DMS79 treated with DMSO at 0.1 percent for 48 hours (cell line): ENCODE measurements around the gene BABAM1.

ENCODE experiments used
- DNase-seq: peaks from one replicate; lab custom pipeline; 2025; lab: John Stamatoyannopoulos, UW

BABAM1 gene

DNA sequence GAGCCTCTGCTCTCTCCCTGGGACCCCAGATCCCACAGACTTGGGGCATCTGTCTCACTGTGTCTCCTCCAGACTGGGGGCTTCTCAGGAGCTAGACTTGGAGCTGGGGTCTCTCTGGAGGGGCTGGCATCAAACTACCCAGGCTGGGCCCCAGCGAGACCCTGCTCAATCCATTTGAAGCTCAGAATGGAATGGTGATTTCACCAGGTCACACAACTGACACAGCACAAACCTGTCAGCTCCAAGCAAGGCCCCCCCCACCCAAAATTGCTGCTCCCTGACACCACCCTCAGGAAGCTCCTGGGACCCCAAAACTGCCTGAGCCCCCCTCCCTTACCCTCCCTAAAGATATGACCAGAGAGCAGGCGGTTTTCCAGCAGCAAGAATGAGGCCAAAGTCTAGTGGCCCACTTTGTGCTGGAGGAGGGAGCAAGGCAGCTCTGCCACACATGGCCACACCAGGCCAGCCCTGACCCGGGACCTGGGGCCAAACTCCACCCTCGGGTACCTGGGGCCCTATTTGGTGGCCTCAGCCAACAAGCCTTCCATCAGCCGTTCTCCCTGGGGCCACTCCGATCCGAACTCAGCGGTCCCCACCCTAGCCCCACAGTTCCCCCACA is 23.9 kb upstream of the BABAM1 start:
- DNase-seq: no peak

DNA sequence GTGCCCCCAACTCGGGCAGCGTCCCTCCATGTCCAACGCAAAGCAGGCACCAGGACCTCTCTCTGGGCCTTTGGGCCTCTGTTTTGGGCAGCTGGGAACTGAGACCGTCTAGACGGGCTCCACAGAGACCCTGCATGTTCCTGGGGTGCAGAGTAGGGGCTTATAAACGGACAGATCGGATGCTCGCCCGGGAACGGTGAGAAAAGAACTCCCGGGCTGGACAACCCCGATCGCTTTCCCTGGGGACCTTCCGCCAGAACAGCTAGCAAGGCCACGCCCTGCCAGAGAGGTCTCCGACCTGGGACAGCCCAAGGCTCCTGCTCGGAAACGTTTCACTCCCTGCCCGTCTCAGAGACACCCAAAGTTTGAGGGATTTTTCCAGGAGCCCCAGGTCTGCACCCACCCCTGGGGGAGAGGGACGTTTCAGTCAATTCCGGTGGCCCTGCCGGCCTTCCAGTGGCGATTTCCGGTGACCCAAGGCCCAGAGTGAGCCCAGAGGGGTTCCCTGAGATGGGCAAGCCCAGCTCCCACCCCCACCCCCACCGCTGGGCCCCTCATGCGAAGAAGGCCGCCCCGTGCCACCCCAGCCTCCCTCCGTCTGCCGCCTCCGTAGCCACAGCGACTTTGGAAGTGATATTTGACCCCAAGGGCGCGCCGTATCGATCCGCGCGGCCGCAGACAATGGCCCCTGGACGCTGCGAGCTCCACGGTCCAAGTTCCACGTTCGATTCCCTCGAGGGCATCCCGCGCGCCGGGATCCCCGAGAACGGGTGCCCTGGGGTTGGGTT is 23.2 kb upstream of the BABAM1 start:
- peak; percentile 4 for DNase-seq

DNA sequence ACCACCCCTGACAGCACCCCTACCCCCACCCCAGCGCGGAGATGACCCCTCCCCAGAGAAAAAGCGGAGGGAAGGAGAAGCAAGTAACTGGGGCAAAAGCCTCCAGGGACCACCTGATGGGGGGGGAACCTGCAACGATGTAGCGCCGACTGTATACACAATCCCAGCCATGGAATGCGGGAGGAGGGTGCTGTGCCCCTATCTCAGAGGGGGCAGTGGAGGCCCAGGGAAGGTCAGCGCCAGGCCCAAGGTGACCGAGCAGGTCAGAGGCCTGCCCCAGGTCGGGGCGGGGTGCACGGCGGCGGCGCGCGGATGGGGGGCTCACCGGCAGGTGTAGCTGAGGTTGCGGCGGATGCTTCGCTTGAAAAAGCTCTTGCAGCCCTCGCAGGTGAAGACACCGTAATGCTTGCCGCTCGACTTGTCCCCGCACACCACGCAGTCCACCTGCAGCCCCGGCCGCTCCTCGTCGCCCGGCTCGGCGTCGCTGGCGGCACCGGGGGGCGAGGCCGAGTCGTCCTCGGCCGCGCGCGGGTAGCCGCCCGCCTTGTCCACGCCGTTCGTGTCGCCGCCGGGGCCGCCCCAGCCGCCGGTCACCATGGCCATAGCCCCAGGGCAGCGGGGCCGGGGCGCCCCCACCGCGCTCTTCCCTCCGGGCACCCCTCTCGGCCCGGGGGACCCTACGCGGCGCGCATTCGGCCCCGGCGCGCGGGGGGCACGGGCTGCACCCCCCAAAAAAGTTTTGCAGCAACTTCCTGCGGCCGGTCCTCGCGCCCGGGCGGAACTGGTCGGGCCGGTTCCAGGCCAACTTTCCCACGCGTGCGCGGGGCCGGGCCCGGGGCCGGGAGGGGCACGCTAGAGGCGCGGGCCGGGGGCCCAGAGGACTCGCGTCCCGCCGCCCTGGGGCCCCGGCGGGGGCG is 22.4 kb upstream of the BABAM1 start:
- DNase-seq: no peak

DNA sequence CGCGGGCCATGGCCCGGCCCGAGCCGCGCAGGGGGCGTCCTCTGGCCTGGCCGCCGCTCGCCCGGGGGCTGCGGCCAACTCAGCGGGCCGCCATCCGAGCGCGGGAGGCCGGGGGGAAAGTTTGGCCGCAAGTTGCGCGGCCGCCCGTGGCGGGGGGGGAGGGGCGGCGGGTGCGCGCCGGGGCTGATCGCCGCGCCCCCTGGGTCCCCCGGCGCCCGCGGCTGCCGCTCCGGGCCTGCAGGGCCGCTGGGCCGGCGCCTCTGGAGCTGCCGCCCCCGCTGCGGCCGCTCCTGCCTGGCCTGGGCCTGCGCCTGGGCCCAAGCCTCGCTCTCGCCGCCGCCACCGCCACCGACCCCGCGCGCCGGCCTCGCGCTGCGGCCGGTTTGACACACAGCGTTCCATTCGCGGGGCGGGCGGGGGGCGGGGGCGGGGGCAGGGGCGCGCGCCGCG is 21.7 kb upstream of the BABAM1 start, which contains the start of gene NR2F6:
Gene NR2F6 (minus strand): TSS at position 385 of the 450 bp plus-strand sequence. CDS start 699 bp downstream, outside the sequence.
- DNase-seq: no peak

DNA sequence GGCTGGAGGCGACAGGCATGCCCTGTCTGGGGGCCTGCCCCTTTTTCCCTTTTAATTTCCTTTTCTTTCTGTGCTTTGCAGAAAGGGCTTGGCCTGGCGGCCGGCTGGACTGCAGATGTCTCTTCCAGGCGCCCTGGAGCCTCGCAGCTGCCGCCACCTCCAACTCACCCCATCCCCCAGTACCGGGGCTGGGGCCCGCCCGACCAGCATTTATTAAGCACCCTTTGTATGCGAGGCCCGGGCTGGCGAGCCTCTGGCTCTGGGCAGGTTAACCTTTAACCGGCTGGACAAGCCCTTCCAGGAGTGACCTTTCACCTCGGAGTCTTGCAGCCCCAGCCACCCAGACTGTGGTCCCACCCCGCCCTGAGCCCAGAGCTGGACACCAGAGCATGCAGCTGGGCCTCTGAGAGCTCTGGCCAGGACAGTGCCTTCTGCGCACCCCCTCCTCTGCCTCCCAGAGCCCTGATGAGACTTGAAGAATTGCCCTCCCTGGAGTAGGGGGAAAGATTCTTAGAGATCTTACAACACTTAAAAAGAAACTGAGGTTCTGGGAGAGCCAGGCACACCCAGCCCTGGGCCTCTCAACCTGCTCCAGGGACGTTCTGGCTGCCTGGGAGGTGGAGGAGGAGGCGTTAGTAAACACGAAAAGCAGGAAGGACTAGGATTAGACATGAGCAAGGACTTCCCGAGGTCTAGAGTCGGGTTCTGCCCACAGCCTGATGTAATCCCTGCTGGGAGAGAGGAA is 20.4 kb upstream of the BABAM1 start:
- DNase-seq: peak; percentile 45

DNA sequence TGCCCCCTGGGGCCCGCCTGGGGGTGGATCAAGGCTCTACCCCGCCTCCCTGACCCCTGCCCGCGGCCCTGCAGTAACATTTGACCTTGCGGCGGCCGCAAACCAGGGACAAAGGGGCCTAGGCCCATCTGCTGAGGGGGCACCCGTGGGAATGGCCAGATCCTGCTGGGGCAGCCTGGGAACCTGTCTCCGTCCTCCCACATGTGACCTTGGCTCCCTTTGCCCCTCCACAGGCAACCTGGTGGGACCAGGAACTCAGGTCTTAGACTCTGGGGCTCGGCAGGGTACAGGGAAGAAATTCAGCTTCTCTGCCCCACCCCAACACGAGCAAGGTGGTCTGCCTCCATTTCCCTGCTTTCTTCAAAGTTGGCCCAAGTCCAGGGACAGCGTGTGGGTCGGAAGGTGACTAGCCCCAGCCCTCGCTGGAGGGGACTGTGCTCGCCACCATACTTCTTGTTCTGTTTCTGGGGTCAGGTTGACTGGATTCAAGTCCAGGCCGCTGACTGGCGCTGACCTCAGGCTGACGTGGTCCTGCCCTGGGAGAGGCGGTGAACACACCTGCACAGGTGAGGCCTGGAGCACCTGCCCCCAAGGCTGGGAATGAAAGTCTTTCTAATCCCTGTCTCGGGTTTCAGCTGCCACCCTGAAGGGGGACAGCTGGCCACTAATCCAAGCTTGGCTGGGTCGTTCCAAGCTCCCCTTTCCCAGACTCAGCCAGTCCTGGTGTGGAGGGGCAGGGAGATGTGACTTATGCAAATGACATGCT is 19.0 kb upstream of the BABAM1 start:
- DNase-seq: peak; percentile 48

DNA sequence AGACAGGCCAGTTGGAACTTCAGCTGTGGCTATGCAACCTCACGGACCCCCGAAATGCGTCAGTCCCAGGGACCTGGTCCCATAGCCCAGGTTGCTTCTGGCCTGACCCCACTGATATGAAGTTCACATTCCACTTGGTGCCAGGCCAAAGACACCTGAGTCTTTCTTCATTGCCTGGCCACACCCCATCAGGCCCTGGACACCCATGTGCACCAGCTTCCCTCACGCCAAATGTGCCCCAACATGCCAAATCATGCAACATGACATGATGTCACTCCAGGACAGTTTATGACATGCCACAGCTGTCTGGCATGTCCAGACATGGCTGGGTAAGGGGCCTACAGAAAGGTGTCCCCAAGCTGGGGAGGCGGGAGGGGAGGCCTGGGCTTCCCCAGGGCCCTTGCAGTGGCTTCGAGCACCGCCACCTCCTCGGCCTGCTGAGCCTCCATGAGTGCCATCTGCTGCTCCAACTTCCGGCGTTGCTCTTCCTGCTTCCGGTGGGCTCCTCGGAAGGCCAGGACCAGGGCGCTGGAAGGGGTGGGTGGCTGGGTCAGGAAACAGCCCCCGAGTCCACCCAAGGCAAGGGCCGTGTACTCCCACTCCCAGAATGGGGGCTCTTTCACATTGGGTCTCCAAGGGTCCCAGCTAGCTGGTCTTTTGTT is 17.2 kb upstream of the BABAM1 start:
- DNase-seq: no peak

DNA sequence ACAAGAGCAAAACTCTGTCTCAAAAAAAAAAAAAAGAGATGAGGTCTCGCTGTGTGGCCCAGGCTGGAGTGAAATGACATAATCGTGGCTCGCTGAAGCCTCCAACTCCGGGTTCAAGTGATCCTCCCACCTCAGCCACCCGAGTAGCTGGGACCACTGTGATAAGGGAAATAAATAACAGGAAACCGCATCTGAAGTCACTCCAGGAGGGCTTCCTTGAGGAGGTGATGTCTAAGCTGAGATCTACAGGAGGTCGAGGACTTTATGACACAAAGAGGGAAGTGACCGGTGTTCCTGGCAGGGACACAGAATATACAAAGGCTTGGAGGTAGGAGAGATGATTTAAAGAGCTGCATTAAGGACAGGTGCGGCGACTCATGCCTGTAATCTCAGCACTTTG is 12.6 kb upstream of the BABAM1 start:
- DNase-seq: no peak

DNA sequence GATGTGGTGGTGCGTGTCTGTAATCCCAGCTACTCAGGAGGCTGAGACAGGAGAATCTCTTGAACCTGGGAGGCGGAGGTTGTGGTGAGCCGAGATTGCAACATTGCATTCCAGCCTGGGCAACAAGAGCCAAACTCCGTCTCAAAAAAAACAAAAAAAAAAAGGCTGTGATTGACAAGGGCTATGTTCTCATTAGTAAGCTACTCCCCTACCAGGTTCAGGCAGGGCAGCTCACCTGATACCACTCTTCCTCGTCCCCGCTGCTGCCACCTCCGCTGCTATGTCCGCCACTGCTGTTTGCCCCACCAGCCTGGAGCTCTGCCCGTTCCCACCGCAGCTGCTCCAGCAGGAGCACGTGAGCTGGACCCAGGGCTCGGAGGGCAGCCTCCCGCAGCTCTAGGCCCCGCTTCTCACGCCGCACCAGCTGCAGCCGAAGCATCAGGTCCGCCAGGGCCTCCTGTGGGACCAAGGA is 12.1 kb upstream of the BABAM1 start:
- DNase-seq: peak; percentile 6

DNA sequence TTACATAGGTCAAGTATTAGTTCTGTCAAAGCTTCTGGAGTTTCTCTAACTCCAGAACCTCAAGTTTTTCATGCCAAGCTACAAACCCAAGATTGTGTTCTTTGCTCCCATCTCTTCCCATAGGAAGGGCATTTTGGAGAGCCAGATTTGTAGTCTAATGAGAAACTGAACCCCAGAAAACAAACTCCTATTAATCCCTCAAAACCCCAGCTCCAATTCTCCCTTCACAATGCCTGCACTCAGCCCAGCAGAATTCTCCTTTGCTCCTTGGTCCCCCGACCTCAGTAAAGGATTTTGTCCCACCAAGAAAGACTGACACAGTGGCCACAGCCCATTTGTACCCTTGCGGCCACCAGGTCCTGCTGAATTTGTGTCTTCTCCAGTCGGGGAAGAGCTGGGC is 11.1 kb upstream of the BABAM1 start:
- DNase-seq: no peak

DNA sequence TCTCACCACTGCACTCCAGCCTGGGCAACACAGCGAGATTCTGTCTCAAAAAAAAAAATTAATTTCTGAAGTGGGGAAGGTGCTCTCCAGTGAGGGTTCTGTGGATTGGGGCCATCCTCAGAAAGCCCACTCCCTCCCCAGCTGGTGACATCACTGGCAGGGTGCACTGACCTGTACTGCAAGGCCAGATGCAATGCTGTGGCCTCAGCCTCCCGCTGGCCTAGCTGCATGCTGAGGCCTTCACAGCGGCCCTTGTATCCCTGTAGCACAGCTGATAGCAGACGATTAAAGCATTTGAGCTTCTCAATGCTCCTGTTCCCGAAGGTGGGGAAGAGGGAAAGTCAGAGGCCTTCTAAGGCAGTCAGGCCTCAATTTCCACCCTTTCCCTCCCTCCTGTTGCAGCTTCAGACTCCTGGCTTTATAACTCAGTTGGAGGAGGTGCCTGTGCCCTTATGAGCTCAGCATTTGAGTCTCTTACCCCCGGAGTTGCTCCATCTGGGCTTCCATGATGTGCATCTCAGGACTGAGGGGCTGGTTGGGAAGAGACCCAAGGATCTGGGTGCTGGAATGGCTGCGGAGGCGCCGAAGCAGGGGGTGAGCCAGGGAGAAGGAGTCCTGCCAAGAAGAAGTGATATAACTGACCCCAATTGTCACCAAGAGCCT is 8.0 kb upstream of the BABAM1 start:
- no peak for DNase-seq

DNA sequence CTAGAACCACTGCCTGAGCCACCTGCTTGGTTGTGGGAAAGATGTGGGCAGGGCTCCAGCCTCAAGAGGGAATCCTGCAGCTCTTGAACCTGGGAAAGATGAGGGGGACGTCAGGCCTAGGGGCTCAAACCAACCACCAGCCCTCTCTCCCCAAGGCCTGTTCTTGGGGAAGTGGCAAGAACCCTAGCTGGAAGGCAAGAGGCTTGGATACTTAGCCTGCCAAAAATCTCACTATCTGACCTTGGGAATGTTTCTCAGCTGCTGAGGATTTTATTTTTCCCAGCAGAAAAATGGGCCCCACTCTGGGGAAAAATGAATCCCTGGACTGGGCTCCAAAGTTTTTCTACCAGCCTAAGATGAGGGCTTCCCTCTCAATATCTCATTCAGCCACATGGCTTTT is 7.3 kb upstream of the BABAM1 start:
- no peak for DNase-seq

DNA sequence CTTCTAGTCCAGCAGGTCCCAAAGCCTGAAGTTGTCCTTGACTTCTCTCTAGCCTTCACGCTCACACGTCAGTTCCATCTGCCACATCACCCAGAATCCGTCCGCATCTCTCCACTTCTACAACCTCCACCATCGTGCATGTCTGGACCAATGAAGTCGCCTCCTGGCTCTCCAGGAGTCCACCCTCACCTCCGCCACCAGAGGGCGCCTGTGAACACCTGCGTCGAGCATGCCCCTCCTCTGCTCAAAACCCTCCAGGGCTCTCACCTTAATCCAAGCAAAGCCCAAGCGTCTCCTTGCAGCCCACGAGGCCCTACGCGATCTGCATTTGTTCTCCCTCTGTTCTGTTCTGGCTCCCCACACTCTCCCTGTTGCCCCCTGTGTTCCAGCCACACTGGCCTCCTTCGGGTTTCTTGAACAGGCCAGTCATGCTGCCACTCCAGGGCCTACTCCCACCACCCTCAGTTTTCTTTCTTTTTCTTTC is 6.4 kb upstream of the BABAM1 start:
- DNase-seq: peak; percentile 89

DNA sequence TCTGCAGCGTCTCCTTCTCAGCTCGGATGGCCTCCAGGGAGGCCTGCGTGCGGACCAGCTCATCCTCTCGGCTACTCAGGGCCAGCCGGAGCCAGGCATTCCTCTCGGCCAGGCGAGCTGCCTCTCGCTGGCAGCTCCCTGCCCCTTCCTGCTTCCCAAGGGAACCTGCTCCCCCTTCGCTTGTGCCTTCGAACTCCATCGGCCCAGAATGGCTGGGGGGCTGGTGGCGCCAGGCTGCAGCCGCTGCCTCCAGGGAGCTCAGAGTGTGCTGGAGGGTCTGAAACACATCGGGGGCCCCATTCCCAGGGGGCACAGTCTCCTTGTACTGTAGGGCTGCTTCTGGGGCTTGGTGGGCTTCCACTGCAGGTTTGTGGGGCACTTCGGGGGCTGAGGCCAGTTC is 4.7 kb upstream of the BABAM1 start:
- DNase-seq: no peak

DNA sequence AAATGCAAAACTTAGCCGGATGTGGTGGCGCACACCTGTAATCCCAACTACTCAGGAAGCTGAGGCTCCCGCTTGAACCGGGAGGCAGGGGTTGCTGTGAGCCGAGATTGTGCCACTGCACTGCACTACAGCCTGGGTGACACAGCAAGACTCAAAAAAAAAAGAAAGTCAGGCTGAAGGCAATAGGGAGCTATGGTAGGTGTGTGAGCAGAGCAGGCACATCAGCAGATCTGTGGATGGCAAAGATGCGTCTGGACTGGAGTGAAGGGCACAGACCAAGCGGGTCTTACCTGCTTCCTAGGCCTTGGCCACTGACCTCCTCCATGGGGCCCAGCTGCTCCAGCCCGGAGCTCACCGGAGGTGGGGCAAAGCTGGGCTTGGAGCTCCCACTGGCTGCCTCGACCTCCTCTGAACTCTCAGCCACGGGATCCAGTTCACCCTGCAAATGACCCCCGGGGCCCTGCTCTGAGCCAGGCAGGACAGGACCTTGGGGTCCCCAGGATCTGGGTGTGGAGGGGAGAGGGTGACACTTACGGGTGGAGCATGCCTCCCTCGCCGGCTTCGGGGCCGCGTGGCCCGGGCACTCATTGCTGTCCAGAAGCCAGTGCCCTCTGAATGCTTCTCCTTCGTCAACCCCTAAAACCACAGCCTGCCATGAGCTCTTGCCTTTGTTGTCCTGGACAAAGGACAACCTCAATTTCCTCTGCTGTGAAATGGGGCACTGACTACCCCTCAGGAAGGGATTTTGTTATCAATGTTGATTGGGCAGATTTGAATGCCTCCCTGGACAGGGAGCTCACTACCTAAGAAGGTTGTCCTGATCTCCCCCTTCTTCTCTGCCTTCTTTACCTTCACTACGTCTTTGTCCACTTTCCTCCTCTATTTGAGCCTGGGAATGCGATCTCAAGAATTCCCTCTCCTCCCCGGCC is 3.3 kb upstream of the BABAM1 start:
- no peak for DNase-seq

DNA sequence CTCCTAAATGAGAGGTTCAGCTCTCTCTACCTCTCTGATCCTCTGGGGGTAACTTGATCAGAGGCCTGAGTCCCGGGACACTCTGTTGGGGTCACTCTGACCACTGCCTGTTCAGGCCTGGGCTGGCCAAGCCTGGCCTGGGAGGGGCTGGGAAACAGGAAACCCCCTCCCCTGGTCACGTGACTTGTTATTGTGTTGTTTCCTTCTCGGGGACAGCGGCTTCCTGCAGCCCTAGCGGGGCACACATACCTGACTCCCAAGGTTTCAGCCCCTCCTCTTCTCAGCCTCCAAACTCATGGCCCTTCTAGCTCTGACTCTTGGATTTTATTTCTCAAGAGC is 2.6 kb upstream of the BABAM1 start, which contains the start of gene USHBP1:
Gene USHBP1 (minus strand): TSS at position 105 of the 339 bp plus-strand sequence. CDS start 446 bp downstream, outside the sequence.
- no peak for DNase-seq

DNA sequence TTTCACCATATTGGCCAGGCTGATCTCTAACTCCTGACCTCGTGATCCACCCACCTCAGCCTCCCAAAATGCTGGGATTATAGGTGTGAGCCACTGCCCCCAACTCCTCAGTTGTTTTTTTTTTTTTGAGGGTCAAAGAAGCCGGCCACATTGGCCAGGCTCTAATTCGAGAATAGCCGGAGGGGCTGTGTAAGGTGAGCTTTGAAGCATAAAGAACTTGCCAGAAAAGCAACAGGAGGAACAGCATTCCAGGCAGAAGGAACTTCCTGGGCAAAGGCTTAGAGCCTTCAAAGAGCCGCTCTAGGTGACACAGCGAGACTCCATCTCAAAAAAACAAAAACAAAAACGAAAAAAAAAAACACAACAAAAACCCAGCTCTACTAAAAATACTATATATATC is 1.2 kb upstream of the BABAM1 start:
- DNase-seq: no peak

DNA sequence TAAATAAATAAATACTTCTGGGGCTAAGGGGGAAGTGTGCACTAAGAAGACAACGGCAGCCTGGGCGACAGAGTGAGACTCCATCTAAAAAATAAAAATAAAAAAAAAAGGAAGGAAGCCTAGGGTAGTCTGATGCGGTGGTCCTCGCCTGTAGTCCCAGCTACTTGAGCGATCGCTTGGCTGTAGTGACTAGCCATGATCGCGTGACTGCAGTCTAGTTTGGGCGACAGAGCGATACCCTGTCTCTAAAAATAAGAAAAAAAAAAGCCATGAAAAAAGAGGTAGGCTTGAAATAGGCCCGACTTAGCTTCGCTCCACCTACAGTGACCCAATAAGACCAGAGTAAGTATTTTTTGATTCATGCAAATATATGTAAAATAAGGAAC is 661 bp upstream of the BABAM1 start:
- no peak for DNase-seq

DNA sequence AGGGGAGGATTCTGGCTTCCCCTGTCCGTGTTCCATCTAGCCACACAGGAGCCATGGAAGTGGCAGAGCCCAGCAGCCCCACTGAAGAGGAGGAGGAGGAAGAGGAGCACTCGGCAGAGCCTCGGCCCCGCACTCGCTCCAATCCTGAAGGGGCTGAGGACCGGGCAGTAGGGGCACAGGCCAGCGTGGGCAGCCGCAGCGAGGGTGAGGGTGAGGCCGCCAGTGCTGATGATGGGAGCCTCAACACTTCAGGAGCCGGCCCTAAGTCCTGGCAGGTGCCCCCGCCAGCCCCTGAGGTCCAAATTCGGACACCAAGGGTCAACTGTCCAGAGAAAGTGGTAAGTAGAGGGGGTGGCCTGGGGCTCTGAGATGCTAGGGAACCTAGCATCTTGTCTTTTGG is 1.5 kb downstream of the BABAM1 start:
- no peak for DNase-seq
